Mammary epithelial cell (primary cell): Measurements from ENCODE around the gene PIP5K1C.

Source experiments
- CTCF ChIP-seq, 2 donors: IDR thresholded peaks in 1 of 2; conservative IDR thresholded peaks in 1 of 2; 2 replicates each; pipeline ENCODE4 v1.5.1; 2011 to 2012; ENCODE audit warnings: inconsistent platforms in 2 of 2, low read length in 2 of 2, mild to moderate bottlenecking in 2 of 2, control low read depth in 1 of 2, low read depth in 1 of 2; ENCODE audit not compliant: insufficient read depth in 1 of 2; ENCODE audit errors: extremely low read depth in 1 of 2
- EZH2 ChIP-seq: IDR thresholded peaks from 2 replicates; pipeline ENCODE4 v1.6.1; 2012; ENCODE audit warnings: low read length, inconsistent platforms, borderline replicate concordance

GRCh38 chr19:3738477-3739220 is 38.4 kb upstream of the PIP5K1C start:
- TF ChIP-seq CTCF (conservative IDR thresholded peaks at IDR 0.05 in 1 of 2, IDR thresholded peaks at IDR 0.05 in 1 of 2; ENCODE audit: extremely low read depth in 1 of 2, insufficient read depth in 1 of 2, low read depth in 1 of 2, low read length in 2 of 2) (no peak), EZH2 (no peak)
